ENCODE results near the gene TTC24.

Gene TTC24

GRCh38 chr1:156547434-156547833 lies 32.1 kb upstream of the TTC24 start:
- TF ChIP-seq CTCF (IDR thresholded peaks at IDR 0.05; ENCODE audit: low read depth, low read length): no peak
- Histone ChIP-seq H3K9me3 (no peaks in the 10 kb centered on the region), H3K4me1 (no peaks in the 10 kb centered on the region), H3K27me3 (no peaks in the 10 kb centered on the region), H3K36me3 (peaks cover 6% of the 10 kb centered on the region; the same call in 1 of the 2 replicates), H3K4me3 (ENCODE audit: low read depth, low read length) (no peak overlapping the region)
- no peak for DNase-seq

- no peak for DNase-seq
- Histone ChIP-seq H3K4me3 (ENCODE audit: low read depth, low read length) (no peak overlapping the region), H3K27me3 (no peaks in the 10 kb centered on the region), H3K36me3 (peaks cover 6% of the 10 kb centered on the region; the same call in 1 of the 2 replicates), H3K4me1 (no peaks in the 10 kb centered on the region), H3K9me3 (no peaks in the 10 kb centered on the region)
- no peak for TF ChIP-seq CTCF (IDR thresholded peaks at IDR 0.05; ENCODE audit: low read depth, low read length)
Measured at GRCh38 chr1:156547982-156548381, 31.5 kb upstream of the TTC24 start.

GRCh38 chr1:156549390-156549789 lies 30.1 kb upstream of the TTC24 start:
- Histone ChIP-seq H3K4me1 (no peaks in the 10 kb centered on the region), H3K36me3 (peaks cover 6% of the 10 kb centered on the region; the same call in 1 of the 2 replicates)
- DNase-seq: no peak

GRCh38 chr1:156549831-156550230 lies 29.7 kb upstream of the TTC24 start:
- TF ChIP-seq CTCF (IDR thresholded peaks at IDR 0.05; ENCODE audit: low read depth, low read length): no peak
- Histone ChIP-seq H3K36me3 (peaks cover 6% of the 10 kb centered on the region; the same call in 1 of the 2 replicates), H3K9me3 (no peaks in the 10 kb centered on the region), H3K4me1 (no peaks in the 10 kb centered on the region), H3K4me3 (ENCODE audit: low read depth, low read length) (no peak overlapping the region), H3K27me3 (no peaks in the 10 kb centered on the region)
- no peak for DNase-seq

More at GRCh38 chr1:156549390-156549789, 30.1 kb upstream of the TTC24 start:
- Histone ChIP-seq H3K27me3 (no peaks in the 10 kb centered on the region), H3K9me3 (no peaks in the 10 kb centered on the region), H3K4me3 (ENCODE audit: low read depth, low read length) (no peak overlapping the region)
- TF ChIP-seq CTCF (IDR thresholded peaks at IDR 0.05; ENCODE audit: low read depth, low read length): peak; percentile 5; the same call in 1 of the 2 replicates

- no peaks in the 10 kb centered on the region for H3K9me3 ChIP-seq
- DNase-seq: no peak
- peaks cover 6% of the 10 kb centered on the region; the same call in 1 of the 2 replicates for H3K36me3 ChIP-seq
- TF ChIP-seq CTCF (IDR thresholded peaks at IDR 0.05; ENCODE audit: low read depth, low read length): no peak
- H3K27me3 ChIP-seq: no peaks in the 10 kb centered on the region
- H3K4me1 ChIP-seq: no peaks in the 10 kb centered on the region
- H3K4me3 ChIP-seq (ENCODE audit: low read depth, low read length): no peak overlapping the region
Measured at GRCh38 chr1:156550346-156550745, 29.2 kb upstream of the TTC24 start.

- H3K4me1 ChIP-seq: no peaks in the 10 kb centered on the region
- no peaks in the 10 kb centered on the region for H3K9me3 ChIP-seq
- no peak for DNase-seq
- peaks cover 8% of the 10 kb centered on the region; the same call in 1 of the 2 replicates for H3K36me3 ChIP-seq
- no peak overlapping the region for H3K4me3 ChIP-seq (ENCODE audit: low read depth, low read length)
- TF ChIP-seq CTCF (IDR thresholded peaks at IDR 0.05; ENCODE audit: low read depth, low read length): no peak
- H3K27me3 ChIP-seq: no peaks in the 10 kb centered on the region
Measured at GRCh38 chr1:156551066-156551643, 28.4 kb upstream of the TTC24 start.

Data from BE2C (cell line).